Ishikawa (cell line): ENCODE results near the gene CARHSP1.

Experiments used
- CEBPB ChIP-seq: IDR thresholded peaks from 2 replicates; pipeline ENCODE4 v1.6.1; 2012
- CREB1 ChIP-seq: IDR thresholded peaks from 2 replicates; pipeline ENCODE4 v1.6.1; 2012; ENCODE audit warnings: low read depth
- EGR1 ChIP-seq: IDR thresholded peaks from 2 replicates; pipeline ENCODE4 v1.6.1; 2012
- EP300 ChIP-seq: IDR thresholded peaks from 2 replicates; pipeline ENCODE4 v1.6.1; 2012; ENCODE audit warnings: borderline replicate concordance
- FOXM1 ChIP-seq: IDR thresholded peaks from 2 replicates; pipeline ENCODE4 v1.6.1; 2012; ENCODE audit warnings: low read depth, borderline replicate concordance
- MAX ChIP-seq: IDR thresholded peaks from 2 replicates; pipeline ENCODE4 v1.6.1; 2012
- NFIC ChIP-seq: IDR thresholded peaks from 2 replicates; pipeline ENCODE4 v1.6.1; 2012
- RAD21 ChIP-seq: IDR thresholded peaks from 2 replicates; pipeline ENCODE4 v1.6.1; 2012; ENCODE audit warnings: low read depth
- REST ChIP-seq: IDR thresholded peaks from 2 replicates; pipeline ENCODE4 v1.6.1; 2012; ENCODE audit warnings: low read depth, mild to moderate bottlenecking
- TAF1 ChIP-seq: IDR thresholded peaks from 2 replicates; pipeline ENCODE4 v1.6.1; 2012; ENCODE audit warnings: low read depth, mild to moderate bottlenecking
- TCF12 ChIP-seq: IDR thresholded peaks from 2 replicates; pipeline ENCODE4 v1.6.1; 2012; ENCODE audit warnings: low read depth
- TEAD4 ChIP-seq: IDR thresholded peaks from 2 replicates; pipeline ENCODE4 v1.6.1; 2012
- USF1 ChIP-seq: IDR thresholded peaks from 2 replicates; pipeline ENCODE4 v1.6.1; 2012
- YY1 ChIP-seq: IDR thresholded peaks from 2 replicates; pipeline ENCODE4 v1.6.1; 2012; ENCODE audit warnings: low read depth
- ZBTB7A ChIP-seq: IDR thresholded peaks from 2 replicates; pipeline ENCODE4 v1.6.1; 2012; ENCODE audit warnings: low read depth

Gene CARHSP1

GRCh38 chr16:8808613-8809353 lies 60.0 kb downstream of the CARHSP1 start:
- TF ChIP-seq CREB1 = no peak
- no peak for TF ChIP-seq TEAD4
- no peak for TF ChIP-seq USF1
- TF ChIP-seq TCF12 = no peak

- TF ChIP-seq EGR1 (no peak), ZBTB7A (no peak), YY1 (no peak), RAD21 (no peak), TCF12 (no peak), NFIC (no peak), CEBPB (no peak)
These were observed 60.8 kb downstream of the CARHSP1 start for GRCh38 chr16:8808009-8808408.

- TF ChIP-seq EGR1 (no peak), FOXM1 (no peak), TEAD4 (no peak), TCF12 (no peak), CREB1 (no peak), TAF1 (no peak), ZBTB7A (no peak), YY1 (no peak), CEBPB (no peak), EP300 (no peak), MAX (no peak), NFIC (no peak), USF1 (no peak)
These were observed 61.6 kb downstream of the CARHSP1 start for GRCh38 chr16:8807189-8807588.

- TF ChIP-seq EGR1 (no peak), REST (no peak), TAF1 (no peak), MAX (no peak), RAD21 (no peak), CREB1 (no peak), ZBTB7A (no peak), NFIC (no peak), YY1 (no peak), TCF12 (no peak), USF1 (no peak), FOXM1 (no peak), CEBPB (no peak), EP300 (no peak), TEAD4 (no peak)
These were observed 62.4 kb downstream of the CARHSP1 start for GRCh38 chr16:8806272-8806983.

- TF ChIP-seq REST = no peak
These were observed 64.5 kb downstream of the CARHSP1 start for GRCh38 chr16:8804313-8804712.
